IPS DF 4.7 (cell line): ENCODE measurements around the gene FGF23.
A peak's percentile ranks its signal among the peaks of the same experiment; 100 is the strongest.

Experiments
- DNase-seq: peaks from one replicate; pipeline ENCODE4 v3.0.0-alpha.2; 2013; ENCODE audit warnings: low spot score; ENCODE audit errors: extremely low read depth

The FGF23 gene

DNA sequence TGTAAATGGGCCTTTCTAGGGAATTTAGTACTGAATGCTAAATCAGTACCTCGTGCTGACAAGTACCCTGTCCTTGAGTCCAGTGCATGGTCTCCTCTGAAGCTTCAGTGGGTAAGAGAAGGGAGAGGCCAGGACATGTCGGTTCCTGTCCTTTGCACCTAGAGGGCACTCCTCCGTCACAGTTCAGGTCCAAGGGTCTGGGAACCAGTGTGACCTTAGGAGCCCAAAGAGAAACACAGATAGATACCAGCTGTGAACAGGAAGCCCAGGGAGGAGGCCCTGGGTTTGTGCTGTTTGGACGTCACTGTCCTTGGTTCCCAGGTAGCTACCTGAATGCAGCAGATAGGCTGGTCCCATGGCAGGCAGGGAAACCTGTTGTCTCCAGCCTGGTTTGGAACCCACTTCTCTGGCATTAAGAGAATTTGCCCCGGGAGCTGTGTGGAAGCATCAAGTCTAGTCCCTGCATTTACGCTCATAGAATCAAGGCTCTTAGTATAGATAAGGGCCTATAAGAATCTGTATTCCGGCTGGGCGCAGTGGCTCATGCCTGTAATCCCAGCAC, 3.9 kb upstream of the FGF23 start:
- peak; percentile 72 for DNase-seq

DNA sequence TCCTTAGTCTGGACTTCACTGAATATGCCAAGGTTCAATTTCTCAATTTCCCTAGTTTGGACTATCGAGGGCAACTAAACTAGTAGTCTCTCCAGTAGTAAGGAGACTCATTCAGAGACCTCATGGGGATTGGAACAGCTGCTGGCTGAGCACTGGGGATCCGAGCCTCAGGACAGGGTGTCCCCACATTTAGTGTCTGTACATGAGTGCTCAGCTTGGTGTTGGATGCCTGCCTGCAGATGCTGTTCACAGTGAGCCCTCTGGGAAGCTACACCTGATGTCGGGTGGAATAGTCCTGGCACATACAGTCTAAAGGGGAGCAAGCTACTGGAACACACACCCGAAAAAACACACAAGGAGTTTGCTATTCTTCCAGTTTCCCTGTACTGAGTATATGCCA, 820 bp upstream of the FGF23 start:
- DNase-seq: no peak

DNA sequence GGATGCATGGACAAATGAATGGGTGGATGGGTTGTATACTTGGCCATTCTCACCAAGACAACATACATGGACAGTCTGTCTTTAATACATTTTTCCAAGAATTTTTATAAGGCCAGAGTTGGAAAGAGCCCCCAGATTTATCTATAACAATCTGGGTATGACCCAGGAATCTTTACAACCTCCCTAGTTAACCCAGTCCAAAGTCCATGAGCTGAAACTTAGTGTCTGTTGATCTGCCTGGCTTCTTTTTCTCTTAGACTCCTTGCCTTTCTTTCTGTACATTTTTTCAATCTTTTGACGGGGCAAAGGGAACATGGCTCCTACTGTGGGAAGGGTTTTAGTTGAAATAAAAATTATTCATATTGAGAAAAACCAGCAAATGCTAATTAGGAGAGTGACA, 740 bp downstream of the FGF23 start:
- DNase-seq: no peak

DNA sequence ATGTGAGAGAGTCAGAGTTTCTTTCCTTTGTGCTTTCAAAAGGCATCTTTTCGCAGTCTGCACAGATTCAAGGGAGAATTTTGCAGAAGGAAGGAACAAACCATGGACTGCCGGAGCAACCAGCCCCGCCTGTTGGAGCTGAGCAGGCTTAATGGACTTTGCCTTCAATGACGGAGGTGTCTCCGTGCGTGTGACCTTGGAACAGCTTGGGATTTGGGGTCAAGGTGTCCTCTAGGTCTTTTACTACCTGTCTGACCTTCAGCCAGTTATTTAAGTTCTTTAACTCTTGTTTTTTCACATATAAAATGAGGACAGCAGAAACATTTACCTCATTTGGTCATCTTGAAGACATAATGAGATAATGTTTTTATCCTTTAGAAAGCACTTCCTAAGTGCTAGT, 4.1 kb downstream of the FGF23 start:
- DNase-seq: no peak

DNA sequence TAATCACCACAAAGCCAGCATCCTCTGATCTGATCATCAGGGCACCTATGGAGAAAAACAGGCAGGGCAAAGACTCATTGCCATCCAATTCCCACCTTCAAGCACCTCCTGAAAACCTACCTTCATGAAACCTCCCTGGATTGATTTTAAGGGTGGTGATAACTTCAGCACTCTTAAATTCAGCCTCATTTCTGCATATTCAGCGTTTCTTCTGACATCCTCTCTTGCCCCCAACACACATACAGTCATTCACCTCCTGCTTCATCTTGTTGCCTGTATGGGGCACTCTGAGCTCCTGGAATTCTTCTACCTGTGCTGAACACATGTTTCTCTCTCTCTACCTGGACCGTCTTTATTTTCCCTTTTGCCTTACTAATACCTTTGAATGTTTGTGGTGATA, 6.9 kb downstream of the FGF23 start:
- DNase-seq: no peak

DNA sequence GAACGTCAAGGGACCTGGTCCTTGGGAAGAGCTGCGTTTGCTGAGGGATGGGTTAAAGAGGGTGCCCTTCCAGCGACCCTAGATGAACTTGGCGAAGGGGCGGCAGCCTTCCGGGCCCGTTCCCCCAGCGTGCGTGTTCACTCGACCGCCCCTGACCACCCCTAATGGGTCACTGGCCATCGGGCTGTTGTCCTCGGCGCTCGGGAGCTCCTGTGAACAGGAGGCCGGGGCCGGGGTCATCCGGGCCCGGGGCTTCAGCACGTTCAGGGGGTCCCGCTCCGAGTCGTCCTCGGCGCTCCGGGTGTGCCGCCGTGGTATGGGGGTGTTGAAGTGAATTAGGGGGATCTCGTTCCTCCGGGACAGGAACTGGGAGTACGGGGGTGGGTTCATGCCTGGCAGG, 9.2 kb downstream of the FGF23 start:
- no peak for DNase-seq

DNA sequence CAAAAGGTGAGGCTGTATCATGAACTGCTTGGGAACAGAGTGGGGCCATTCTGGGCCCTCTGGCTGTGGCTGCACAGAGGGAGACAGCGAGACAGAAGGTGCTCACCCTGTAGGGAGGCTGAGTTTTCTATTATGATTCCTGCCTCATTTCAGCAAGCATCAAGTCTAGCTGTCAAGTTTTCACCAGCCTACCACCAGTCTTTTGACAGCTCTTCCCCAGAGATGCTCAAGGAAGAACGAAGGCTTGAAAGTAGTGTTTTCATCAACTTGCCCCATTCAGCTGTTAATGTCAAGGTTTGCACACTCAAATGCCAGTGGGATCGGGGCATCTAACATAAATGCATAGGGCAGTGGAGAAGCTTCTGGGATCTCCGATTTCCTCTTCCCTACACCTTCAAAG, 10.0 kb downstream of the FGF23 start:
- DNase-seq: no peak

DNA sequence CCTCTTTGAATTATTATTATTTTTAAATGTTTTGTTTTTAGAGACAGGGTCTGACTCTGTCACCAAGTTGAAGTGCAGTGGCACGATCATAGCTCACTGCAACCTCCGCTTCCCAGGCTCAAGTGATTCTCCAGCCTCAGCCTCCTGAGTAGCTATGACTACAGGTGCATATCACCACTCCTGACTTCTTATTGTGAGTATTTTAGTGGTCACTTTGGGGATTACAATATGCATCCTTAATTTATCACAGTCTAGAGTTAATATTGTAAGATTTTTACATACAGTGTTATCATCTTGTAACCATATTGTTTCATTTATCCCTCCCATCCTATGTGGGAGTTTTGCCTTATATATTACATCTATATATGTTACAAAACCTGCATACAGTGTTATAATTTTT, 13.4 kb downstream of the FGF23 start:
- DNase-seq: no peak

DNA sequence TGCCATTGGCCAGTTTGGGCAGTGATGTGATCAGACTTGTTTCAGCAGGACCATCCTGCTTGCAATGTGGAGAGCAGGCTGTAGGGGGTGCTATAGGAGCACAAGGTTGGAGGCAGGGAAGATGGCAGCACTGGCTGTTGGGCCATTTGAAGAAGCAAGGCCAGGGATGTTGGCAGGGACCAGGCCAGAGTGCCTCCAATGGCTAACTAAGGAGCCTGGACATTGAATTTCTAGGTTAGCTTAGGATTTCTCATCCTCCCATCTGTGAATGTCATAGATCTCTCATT, 23.5 kb downstream of the FGF23 start:
- peak; percentile 92 for DNase-seq

DNA sequence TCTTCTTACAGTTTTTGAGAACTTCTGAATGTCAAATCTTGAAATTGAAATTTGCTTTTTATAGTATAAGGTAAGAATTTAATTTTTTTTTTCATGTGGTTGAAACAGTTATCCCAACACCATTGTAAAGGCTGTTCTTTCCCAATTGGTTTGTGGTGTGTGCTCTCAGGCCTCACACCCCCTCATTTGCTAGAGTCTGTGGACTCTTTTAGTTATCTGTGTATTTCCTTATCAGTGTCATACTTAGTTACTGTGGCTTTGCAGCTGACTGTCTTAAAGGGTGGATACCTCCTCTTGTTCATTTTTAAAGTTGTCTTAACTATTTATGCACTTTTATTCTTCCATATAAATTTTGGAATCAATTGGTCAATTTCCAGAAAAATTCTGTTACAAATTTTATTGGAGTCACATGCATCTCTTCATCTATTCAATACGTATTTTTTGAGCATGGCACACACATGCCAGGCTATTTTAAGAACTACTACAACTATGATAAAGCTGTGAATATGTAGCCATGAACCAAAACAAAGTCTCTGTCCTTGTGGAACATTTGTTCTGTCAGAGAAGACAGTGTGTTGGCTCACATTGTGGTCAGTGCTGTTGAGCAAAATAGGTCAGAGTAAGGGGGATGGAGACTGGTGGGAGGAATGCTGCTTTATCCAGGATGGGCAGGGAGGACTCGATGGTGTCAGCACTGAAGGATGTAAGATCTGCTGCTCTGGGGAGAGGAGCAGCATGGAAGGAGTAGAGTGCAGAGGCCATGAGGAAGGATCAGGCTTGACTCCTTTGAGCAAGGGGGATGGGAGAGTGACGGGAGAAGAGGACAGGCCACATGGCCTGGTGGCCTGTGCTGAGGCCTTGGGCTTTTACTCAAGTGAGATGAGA, 24.1 kb downstream of the FGF23 start:
- no peak for DNase-seq

DNA sequence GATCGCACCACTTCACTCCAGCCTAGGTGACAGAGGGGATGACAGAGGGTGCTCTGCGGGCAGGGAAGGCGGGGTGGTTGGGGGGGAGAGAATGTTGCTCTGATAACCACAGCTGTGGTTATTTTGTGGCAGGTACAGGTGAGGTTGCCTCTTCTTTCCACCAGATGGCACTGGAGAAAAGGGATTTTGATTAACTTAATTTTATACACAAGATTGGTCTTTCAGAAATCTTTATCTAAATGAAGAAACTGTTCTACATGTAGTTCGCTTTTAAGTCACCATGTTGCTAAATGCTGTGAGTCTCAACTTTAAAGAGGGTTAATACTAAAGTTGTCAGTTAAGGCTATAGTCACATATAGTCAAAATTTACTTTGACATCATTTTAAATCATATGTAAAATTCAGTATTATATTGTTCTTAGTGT, 25.7 kb downstream of the FGF23 start:
- no peak for DNase-seq

DNA sequence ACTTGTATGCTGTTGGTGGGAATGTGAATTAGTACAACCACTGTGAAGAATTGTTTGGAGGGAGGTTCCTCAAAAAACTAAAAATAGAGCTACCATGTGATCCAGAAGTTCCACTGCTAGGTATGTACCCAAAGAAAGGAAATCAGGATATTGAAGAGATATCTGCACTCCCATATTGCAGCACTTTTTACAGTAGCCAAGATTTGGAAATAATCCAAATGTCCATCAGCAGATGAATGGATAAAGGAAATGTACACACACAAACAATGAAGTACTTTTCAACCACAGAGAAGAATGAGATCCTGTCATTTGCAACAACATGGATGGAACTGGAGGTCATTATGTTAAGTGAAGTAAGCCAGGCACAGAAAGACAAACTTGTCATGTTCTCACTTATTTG, 32.6 kb downstream of the FGF23 start:
- DNase-seq: no peak

DNA sequence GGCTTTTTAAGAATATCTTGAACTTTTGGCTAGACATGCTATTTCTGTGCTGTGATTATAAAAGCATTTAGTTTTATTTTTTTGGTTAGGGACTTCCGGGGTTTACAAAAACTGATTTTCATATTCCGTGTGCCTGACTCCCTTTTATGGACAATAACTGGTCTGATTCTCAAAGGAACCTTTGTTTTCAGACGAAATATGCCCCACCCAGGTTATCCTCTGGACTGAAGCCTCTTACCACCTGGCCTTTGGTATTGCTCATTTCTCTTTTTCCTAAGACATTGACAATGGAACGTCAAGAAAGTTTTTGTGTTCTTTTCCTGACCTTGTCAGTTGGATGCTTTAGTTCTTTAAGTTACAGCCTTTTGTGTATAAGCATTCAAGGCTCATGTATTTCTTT, 47.7 kb downstream of the FGF23 start:
- DNase-seq: no peak

DNA sequence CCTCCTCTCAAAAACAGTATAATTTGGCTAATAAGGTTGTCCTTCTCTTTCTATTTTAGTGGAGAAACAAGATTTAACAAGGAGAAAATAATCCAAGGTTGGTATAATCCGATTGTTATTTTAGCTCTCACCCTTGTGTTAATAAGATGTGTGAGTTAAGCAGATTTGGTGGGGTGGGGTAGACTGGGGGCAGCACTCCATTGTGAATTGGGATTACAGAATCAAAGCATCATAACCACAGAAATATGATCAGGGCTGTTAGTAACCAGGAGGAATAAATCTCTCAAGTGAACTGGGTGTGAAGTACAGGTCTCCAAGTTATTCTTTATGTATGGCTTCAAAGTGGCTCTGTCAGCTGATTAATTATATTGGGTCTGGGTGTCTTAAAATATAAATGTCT, 48.3 kb downstream of the FGF23 start:
- no peak for DNase-seq

DNA sequence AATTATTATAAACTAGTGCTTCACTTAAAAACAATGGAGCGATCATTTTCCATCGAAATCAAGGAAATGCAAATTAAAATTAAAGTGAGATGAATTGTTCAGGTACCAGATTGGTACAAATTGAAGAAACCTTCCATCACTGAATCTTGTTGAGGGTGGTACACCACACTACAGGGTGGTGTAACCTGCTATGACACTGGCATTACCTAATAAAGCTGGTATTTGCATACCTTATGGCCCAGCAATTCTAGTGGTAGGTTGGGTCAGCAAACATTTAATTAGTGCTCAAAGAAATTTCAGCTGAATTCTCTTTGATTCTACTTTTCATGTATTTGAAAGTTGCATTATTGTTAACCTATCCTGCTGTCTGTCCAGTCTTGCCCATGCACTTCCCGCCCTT, 49.3 kb downstream of the FGF23 start:
- DNase-seq: no peak

DNA sequence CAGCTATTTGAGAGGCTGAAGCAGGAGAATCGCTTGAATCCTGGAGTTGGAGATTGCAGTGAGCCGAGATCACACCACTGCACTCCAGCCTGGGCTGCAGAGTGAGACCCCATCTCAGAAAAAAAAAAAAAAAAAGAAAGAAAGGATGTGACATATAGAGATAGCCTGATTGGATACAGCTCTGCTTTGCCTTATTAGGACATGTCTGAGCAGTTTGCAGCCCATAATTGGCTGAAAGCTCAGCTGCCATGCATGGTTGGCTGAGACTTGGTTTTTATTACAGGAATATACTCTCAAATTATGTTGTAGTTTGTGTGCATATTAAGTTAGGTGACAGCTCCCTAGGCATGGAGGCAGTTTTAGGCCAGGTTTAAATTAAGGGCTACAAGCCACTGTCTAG, 52.2 kb downstream of the FGF23 start:
- no peak for DNase-seq

DNA sequence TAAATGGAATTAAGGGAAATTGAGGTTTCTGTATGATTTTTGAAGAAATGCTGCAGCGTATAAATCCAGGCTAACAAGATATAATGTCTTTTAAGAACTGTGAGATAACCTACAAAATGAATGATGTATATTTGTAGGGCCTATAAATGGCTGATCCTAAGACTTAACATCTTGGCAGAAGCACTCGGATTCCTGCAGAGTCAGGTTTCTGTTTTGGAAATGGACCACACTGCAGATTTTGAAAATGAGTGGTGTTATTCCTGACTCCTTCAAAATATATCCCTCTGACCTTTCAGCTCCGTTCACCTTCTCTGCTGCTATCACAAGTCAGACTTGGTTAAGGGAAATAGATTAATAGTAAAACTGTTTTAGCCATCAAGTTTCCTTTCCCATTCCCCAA, 53.5 kb downstream of the FGF23 start:
- no peak for DNase-seq

DNA sequence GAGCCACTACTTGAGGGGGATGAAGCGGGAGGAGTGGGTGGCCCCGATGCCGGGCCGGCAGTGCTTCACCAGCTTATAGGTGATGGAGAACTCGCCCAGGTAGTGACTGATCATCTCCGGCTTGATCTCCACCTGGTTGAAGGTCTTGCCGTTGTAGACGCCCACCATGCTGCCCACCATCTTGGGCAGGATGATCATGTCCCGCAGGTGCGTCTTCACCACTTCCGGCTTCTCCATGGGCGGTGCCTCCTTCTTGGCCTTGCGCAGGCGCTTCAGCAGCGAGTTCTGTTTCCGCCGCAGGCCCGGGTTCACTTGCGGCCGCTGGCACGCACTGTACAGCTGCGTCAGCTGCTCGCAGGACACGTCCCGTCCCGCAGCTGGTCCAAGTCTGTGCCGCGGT, 55.1 kb downstream of the FGF23 start:
- DNase-seq: no peak

DNA sequence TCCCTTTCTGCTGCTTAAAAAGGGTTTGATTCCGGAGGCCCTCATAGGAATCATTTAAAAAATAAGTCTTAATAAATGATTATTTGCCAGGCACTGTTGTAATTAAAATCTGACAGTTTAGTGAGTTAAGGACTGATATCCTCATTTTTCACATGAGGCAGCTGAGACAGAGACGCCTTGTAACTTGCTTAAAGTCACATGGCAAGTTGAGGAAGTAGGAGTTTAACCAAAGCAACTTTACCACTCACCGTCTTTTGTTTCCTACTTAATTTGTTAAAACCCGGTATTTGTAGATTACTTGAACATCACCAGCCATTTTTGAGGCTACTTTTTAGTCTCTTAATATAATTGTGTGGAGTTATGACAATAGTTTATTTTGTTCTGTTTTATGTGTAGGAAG, 56.1 kb downstream of the FGF23 start:
- DNase-seq: no peak

DNA sequence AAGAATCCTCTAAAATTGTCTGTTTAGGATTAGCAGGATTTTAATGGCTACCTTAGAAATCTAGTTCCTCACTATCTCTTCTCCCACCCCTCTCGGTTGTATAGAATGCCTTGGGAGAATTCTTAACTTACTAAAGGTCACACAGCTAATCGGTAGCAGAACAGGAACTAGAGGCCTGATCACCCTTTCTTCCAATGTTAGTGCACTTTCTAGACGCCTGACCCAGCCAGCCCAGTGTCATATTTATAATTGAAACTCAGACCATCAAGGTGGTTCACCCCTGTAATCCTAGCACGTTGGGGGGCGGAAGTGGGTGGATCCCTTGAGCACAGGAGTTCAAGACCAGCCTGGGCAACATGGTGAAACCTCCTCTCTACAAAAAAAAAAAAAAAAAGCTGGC, 56.8 kb downstream of the FGF23 start:
- DNase-seq: no peak

DNA sequence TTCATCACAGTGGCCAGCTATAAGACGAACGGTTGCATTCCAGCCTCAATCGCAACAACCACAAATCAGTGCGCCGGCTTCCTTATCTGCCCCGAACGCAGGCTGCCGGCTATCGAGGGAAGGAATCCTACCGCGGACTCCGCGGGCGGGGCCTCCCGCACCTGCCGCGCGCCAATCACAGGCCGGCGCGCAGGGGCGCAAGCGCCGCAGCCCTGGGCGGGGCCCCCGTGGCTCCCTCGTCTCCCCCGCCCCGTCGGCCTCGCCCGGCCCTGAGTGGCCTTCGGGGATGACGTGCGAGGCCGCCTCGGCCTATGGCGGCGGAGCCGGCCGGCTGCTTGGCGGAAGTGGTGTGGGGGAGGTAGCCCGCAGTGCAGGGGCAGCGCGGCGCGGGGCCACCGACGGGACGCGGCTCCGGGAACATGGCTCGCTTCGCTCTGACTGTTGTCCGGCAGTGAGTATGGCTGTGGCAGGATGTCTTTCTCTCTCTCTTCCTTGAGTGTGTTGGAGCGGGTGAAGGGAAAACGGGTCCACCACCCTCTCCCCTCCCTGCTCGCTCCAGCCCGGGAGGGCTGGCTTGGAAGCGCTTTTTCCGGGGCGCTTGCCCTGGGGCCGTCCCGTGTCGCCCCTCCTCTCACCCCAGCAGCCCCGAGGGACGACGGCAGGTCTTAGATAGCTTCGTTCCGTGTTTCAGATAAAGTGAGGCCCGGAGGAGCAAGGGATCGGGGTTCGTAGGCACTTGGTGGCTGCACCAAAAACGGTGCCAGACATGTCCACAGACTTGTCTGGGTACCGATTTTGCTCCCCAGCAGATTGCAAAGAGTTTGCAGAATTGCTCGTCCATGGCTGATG, 58.4 kb downstream of the FGF23 start, which contains the start of gene TIGAR:
TSS of gene TIGAR (plus strand) at position 361 of the 849 bp plus-strand sequence. CDS start at position 420, 59 bp downstream.
- DNase-seq: peak; percentile 69

DNA sequence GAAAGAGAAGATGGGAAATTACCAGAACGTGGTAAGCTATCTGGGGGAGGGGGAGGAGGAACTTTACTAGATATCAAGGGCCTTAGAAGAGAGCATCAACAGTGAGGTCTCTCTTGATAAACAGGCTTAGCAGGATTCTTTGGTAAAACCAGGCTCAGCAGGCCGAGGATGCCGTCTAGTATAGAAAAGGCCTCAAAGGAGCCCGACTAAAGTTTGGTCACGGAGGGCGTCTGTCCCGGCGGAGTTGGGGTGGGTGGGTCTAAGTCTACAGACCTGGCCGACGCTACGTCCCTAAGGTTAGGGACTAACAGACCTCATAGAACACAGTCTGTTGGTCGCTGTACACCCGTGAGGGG, 59.0 kb downstream of the FGF23 start:
- no peak for DNase-seq
